DMS153 treated with DMSO at 0.1 percent for 48 hours (cell line): ENCODE results near the gene CBLC.

Experiments
- DNase-seq: peaks from one replicate; lab custom pipeline; 2025; ENCODE audit not compliant: unreplicated experiment; lab: John Stamatoyannopoulos, UW

Gene CBLC

GRCh38 chr19:44799627-44800346, 22.1 kb downstream of the CBLC start:
- no peak for DNase-seq

GRCh38 chr19:44800461-44800860, 22.8 kb downstream of the CBLC start:
- DNase-seq = peak; percentile 70

- no peak for DNase-seq
Measured at GRCh38 chr19:44803442-44804428, 26.0 kb downstream of the CBLC start.

- no peak for DNase-seq
Measured at GRCh38 chr19:44806291-44806690, 28.6 kb downstream of the CBLC start.

GRCh38 chr19:44807162-44807561, 29.5 kb downstream of the CBLC start:
- peak; percentile 59 for DNase-seq

- no peak for DNase-seq
Measured at GRCh38 chr19:44807652-44808462, 30.2 kb downstream of the CBLC start.

GRCh38 chr19:44808463-44809371, 31.0 kb downstream of the CBLC start, which contains the start of gene BCAM:
Gene BCAM, plus strand, starts transcription at chr19:44809103. Its CDS starts 22 bp downstream, at chr19:44809125.
- DNase-seq = no peak

- DNase-seq = no peak
Measured at GRCh38 chr19:44809577-44810233, 32.0 kb downstream of the CBLC start.

- DNase-seq = no peak
Measured at GRCh38 chr19:44810234-44811121, 32.8 kb downstream of the CBLC start.

GRCh38 chr19:44811122-44811419, 33.4 kb downstream of the CBLC start:
- no peak for DNase-seq

- DNase-seq = no peak
Measured at GRCh38 chr19:44812142-44812718, 34.5 kb downstream of the CBLC start.

GRCh38 chr19:44813070-44813840, 35.6 kb downstream of the CBLC start:
- no peak for DNase-seq

GRCh38 chr19:44813841-44814470, 36.3 kb downstream of the CBLC start:
- DNase-seq = no peak

- no peak for DNase-seq
Measured at GRCh38 chr19:44814517-44814916, 36.8 kb downstream of the CBLC start.

- no peak for DNase-seq
Measured at GRCh38 chr19:44816301-44816700, 38.6 kb downstream of the CBLC start.

GRCh38 chr19:44817725-44818465, 40.2 kb downstream of the CBLC start:
- no peak for DNase-seq
